Activated CD4-positive, CD25-positive, alpha-beta regulatory T cell treated with anti-CD3 and anti-CD28 coated beads, Interleukin-2, amount 50 U/mL, for 72 hours (primary cell): ENCODE data around the gene EFNA3.
"Not testable (repeated sequence)": the region's sequence is repeated elsewhere in the genome, so short reads cannot be mapped to it uniquely, and the experiment has no call there.

Experiments
- DNase-seq: peaks from one replicate; pipeline ENCODE4 v3.0.0; 2021

EFNA3 gene

DNA sequence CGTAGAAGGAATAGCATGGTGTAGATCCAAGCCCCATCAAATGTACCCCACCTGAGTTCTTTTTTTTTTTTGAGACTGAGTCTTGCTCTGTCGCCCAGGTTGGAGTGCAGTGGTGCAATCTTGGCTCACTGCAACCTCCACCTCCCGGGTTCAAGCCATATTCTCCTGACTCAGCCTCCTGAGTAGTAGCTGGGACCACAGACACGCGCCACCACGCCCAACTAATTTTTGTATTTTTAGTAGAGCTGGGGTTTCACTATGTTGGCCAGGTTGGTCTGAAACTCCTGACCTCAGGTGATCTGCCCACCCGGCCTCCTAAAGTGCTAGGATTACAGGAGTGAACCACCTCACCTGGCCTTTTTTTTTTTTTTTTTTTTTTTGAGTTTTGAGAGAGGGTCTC, 39.5 kb downstream of the EFNA3 start:
- not testable (repeated sequence) for DNase-seq

GRCh38 chr1:155120253-155120652, 41.6 kb downstream of the EFNA3 start:
- no peak for DNase-seq

- DNase-seq = no peak
Measured at GRCh38 chr1:155121249-155121648, 42.6 kb downstream of the EFNA3 start.

GRCh38 chr1:155122308-155122707, 43.7 kb downstream of the EFNA3 start:
- DNase-seq = no peak

GRCh38 chr1:155123801-155124200, 45.2 kb downstream of the EFNA3 start:
- no peak for DNase-seq

GRCh38 chr1:155124503-155125463, 46.1 kb downstream of the EFNA3 start:
- DNase-seq = no peak

DNA sequence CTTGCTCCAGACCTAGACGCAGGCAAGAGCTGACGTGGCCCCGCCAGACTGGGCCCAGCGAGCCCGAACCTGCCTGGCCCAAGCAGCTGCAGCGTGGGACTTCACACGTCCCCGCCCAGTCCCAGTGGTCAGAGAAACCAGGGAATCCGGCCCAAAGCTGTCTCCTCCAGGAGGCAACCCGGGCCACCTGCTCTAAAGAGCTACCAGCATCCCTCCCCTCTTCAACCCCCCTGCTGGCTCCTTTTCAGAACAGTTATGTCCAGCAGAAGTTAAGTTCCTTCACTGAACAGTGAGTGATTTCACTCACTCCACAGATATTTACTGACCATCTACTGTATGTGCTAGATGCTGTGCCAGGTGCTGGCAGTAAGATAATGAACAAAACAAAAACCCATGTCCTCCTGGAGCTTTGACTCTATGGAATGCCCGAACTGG, 46.9 kb downstream of the EFNA3 start:
- no peak for DNase-seq

DNA sequence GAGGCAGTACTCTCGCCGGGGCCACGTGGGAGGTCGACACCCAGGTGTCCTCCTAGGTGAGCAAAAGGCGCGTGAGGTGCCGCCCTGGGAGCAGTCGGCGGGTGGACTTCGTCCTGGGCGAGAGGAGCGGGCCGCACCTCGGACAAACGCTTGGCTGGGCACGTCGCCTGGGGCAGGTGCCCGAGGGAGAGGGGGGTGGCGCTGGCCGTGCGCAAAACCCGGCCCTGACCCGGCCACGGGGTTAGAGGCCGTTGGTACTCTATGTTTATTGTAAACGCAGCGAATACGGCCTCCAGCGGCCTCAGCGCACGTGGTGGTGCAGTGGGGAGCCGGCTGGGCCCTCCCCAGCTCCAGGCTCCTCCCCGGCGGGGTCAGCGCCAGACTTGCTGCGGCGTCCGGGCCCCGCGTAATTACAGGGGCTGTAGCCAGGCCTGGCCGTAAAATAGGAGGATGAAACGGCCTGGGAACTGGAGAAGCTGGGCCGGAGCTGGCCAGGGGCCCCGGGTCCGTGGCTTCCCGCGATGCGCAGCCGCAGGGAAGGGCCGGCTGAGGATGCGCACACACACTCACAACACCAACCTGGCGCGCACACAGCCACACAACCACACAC, 47.4 kb downstream of the EFNA3 start:
- DNase-seq = no peak

GRCh38 chr1:155126556-155127104, 48.0 kb downstream of the EFNA3 start:
- no peak for DNase-seq

GRCh38 chr1:155127105-155127966, 48.7 kb downstream of the EFNA3 start, which contains the start of gene EFNA1:
EFNA1 (plus strand) TSS chr1:155127876; CDS start chr1:155127978, 102 bp downstream.
- DNase-seq = no peak

GRCh38 chr1:155127967-155128754, 49.5 kb downstream of the EFNA3 start:
- DNase-seq = no peak

- DNase-seq = no peak
Measured at GRCh38 chr1:155128755-155129473, 50.3 kb downstream of the EFNA3 start.

DNA sequence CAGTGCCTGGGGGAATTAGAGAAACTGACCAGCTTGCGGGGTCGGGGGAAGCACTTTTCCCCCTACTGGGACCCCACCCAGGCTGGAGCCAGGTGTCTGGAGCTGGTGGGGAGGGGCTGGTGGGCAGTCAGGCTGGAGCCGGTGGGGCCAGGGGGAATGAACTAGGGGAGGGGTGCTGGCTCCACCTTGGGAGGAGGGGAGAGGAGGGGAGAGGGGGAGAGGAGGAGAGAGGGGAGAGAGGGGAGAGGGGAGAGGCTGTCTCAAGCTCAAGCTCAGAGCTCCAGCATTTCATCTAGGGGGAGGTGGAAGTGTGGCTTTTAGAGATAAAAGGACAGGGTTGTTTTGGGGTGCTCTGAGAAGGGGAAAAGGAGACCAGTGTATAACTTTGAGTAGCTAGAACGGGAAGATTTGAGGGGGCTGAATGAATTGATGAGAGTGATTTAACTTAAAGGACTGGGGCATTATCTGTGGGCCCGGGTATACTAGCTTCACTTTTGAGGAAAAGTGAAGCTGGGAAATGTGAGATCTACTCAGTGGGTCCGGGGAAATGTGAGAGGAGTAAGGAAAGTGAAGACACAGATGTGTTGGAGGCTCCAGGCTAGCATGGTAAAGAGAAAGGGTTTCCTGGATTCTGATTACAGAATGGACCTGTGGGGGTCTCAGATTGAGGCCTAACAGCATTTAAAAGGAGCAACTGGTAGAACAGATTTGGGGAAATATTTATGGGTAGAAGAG, 51.8 kb downstream of the EFNA3 start:
- no peak for DNase-seq

GRCh38 chr1:155131285-155131684, 52.6 kb downstream of the EFNA3 start:
- no peak for DNase-seq

GRCh38 chr1:155131856-155132255, 53.2 kb downstream of the EFNA3 start:
- no peak for DNase-seq

GRCh38 chr1:155133799-155134281, 55.2 kb downstream of the EFNA3 start:
- DNase-seq = no peak

GRCh38 chr1:155134322-155134721, 55.7 kb downstream of the EFNA3 start:
- DNase-seq = no peak

DNA sequence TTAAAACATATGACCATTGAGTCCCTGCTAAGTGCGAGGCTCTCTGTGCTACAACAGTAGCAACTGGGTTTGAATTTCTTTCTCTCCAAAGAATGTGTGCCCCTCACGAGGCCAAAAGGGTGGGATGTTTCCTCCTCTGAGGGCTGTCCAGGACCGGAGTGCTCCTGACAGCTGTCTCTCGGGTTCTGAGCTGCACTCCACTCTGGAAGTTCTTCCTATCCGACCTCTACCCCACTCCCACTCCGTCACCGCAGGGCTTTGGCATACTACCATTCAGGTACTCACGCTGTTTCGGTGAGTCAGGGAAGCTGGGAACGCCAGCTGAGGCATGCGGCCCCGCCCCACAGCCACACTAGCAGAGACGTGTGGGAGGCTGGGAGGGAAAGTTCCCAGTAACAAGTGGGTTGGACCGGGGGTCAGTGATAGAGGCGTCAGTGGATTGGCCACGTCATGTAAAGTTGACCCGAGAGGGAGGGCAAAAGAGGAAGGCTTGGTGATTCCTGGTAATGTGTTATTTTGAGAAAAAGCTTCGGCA, 56.3 kb downstream of the EFNA3 start:
- DNase-seq = peak; percentile 55

DNA sequence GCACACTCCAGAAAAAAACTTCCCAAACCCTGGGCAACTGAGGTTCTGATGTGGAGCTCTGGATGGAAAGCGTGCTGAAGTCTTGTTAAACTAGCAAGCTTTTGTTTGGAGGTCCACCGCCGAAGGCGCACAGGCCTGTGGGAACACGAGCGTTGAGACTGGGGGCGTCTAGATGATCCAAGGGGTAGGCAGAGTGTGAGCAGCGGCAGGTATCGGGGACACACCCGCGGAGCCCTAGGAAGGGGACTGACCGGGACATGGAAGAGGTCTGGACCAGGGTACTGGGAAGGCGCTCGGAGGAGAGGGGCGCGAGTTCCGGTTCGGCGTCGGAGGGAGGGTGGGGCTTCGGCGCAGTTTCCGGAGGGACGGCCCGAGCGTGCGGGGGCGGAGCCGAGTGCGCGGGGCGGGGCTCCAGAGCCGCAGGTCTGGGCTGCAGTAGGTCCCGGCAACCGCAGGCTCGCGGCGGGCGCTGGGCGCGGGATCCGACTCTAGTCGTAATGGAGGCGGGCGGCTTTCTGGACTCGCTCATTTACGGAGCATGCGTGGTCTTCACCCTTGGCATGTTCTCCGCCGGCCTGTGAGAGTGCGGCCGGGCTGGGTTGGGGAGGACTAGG, 56.9 kb downstream of the EFNA3 start, which contains the start of gene SLC50A1:
Gene SLC50A1, plus strand, starts transcription at position 438 of the 614 bp plus-strand sequence. Its CDS starts 60 bp downstream, at position 498.
- peak; percentile 96 for DNase-seq
